Endothelial cell of umbilical vein (primary cell): ENCODE measurements around the gene ENDOD1.

Source experiments
- CTCF ChIP-seq, 2 donors: IDR thresholded peaks; 1 replicate in 1 of 2; 2 replicates in 1 of 2; pipeline ENCODE4 v1.5.1; 2011; ENCODE audit warnings: low read length in 2 of 2, mild to moderate bottlenecking in 2 of 2, moderate library complexity in 2 of 2, control low read depth in 1 of 2, inconsistent platforms in 1 of 2, low read depth in 1 of 2; ENCODE audit not compliant: insufficient read depth in 1 of 2; ENCODE audit errors: extremely low read depth in 1 of 2
- EZH2 ChIP-seq: IDR thresholded peaks from 2 replicates; pipeline ENCODE4 v1.6.1; 2012; ENCODE audit warnings: borderline replicate concordance, low read depth, mild to moderate bottlenecking, moderate library complexity, low read length, inconsistent platforms; ENCODE audit not compliant: severe bottlenecking
- JUN ChIP-seq: IDR thresholded peaks from 2 replicates; pipeline ENCODE4 v1.6.1; 2011; ENCODE audit warnings: borderline replicate concordance, low read depth; ENCODE audit not compliant: insufficient read length, insufficient read depth

GRCh38 chr11:95065336-95065735 lies 24.3 kb upstream of the ENDOD1 start:
- TF ChIP-seq CTCF (IDR thresholded peaks at IDR 0.05; ENCODE audit: extremely low read depth in 1 of 2, insufficient read depth in 1 of 2, low read depth in 1 of 2, low read length in 2 of 2) (no peak), EZH2 (no peak), JUN (no peak)
